ENCODE results near the gene ADAMTS17. TPM values are rescaled to one million over a fixed set of nuclear protein-coding genes. Genes with fewer than 3 reads are reported as not detected.

ADAMTS17 gene
- total and polyA plus RNA-seq, 4 experiments from 2014 or later = 2.1 to 6.2 (median 4.8) TPM

DNA sequence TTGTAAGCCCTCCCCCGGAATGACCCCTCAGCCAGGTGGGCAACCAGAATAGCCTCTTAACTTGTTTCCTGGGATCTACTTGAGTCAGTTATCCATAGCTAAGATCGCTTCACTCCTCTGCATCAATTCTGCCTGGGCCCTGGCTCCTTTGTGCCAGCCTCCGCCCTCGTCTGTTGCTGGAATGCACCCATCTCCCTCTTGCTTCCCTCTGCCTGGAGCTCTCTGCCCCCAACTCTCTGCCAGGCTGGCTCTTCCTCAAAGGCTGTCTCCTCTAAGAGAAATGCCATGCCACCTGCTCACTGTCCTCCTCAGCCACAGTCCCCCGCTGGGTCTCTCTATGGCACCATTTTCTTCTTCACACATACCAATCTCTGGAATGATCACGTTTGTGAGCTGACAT lies 240.8 kb downstream of the ADAMTS17 start:
- CTCF ChIA-PET (ENCODE audit: partially characterized antibody) = no interaction called here
- H3K27ac Mint-ChIP-seq = no peak overlapping the region
- no peak overlapping the region for H3K4me3 Mint-ChIP-seq
- no peaks in the 10 kb centered on the region for H3K27me3 ChIP-seq (ENCODE audit: insufficient read depth, low read length)
- no peak overlapping the region for H3K27ac ChIP-seq (ENCODE audit: low read depth, low read length)
- DNase-seq = no peak
- H3K4me1 Mint-ChIP-seq = no peaks in the 10 kb centered on the region
- no peaks in the 10 kb centered on the region for H3K4me1 ChIP-seq (ENCODE audit: insufficient read depth, low read length)
- intact Hi-C loops (cut with micrococcal nuclease) = no loop called here
- POLR2A ChIA-PET (ENCODE audit: partially characterized antibody) = no interaction called here
- H3K9me3 ChIP-seq (ENCODE audit: control insufficient read depth in 1 of 2, low read length in 2 of 2) = no peaks in the 10 kb centered on the region
- H3K36me3 Mint-ChIP-seq = peaks cover 2 to 16% of the 10 kb centered on the region in 2 donors
- no peaks in the 10 kb centered on the region for H3K36me3 ChIP-seq (ENCODE audit: insufficient read depth, low read length)
- H3K9me3 Mint-ChIP-seq = no peaks in the 10 kb centered on the region
- no peaks in the 10 kb centered on the region for H3K27me3 Mint-ChIP-seq
- H3K4me3 ChIP-seq (ENCODE audit: low read length in 2 of 2) = no peak overlapping the region

DNA sequence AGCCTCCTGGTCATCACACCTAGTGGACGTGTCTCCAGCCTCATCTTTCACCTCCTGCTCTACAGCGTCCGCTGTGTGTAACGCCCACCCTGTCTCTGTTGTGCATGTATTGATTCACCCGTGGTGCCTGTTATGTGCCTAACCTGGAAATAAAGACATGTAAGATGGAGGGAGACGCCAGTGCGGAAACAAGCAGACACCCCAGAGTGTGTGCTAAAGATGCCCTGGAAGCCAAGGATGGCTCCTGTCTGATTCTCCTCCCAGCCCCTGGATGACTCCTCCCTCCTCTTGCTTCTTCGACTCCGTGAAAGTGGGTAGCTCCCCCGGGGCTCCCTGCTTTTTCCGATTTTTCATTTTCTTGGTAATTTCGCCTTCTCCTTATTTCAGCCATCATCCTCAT lies 241.8 kb downstream of the ADAMTS17 start:
- CTCF ChIA-PET (ENCODE audit: partially characterized antibody) = no interaction called here
- POLR2A ChIA-PET (ENCODE audit: partially characterized antibody) = no interaction called here
- no peaks in the 10 kb centered on the region for H3K4me1 Mint-ChIP-seq
- H3K36me3 Mint-ChIP-seq = peaks cover 2 to 15% of the 10 kb centered on the region in 2 donors
- Histone ChIP-seq H3K36me3 (ENCODE audit: insufficient read depth, low read length) (no peaks in the 10 kb centered on the region), H3K27ac (ENCODE audit: low read depth, low read length) (no peak overlapping the region), H3K9me3 (ENCODE audit: control insufficient read depth in 1 of 2, low read length in 2 of 2) (no peaks in the 10 kb centered on the region), H3K4me3 (ENCODE audit: low read length in 2 of 2) (no peak overlapping the region), H3K4me1 (ENCODE audit: insufficient read depth, low read length) (no peaks in the 10 kb centered on the region), H3K27me3 (ENCODE audit: insufficient read depth, low read length) (no peaks in the 10 kb centered on the region)
- no peaks in the 10 kb centered on the region for H3K27me3 Mint-ChIP-seq
- H3K4me3 Mint-ChIP-seq = no peak overlapping the region
- no peak overlapping the region for H3K27ac Mint-ChIP-seq
- DNase-seq = no peak
- intact Hi-C loops (cut with micrococcal nuclease) = no loop called here
- H3K9me3 Mint-ChIP-seq = no peaks in the 10 kb centered on the region

DNA sequence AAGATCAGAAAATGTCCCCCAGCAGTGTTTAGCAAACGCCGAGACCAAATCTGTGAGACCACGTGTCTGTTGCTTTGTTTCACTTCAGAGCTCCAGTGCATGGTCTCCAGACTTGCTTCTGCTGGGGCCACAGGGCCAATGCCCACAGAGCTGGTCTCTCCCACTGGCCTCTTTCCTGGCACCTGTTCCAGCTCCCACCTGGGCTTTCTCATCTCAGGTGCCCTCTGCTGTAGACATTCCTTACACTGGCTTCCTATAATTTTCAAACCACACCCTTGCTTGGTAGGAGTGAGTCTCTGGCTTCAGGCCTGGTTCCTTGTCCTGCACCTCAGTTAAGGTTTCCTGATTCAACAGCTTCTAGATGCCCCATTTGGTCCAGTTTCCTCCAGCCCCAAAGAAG lies 243.1 kb downstream of the ADAMTS17 start:
- Histone ChIP-seq H3K36me3 (ENCODE audit: insufficient read depth, low read length) (no peaks in the 10 kb centered on the region), H3K27me3 (ENCODE audit: insufficient read depth, low read length) (no peaks in the 10 kb centered on the region), H3K4me3 (ENCODE audit: low read length in 2 of 2) (no peak overlapping the region), H3K4me1 (ENCODE audit: insufficient read depth, low read length) (no peaks in the 10 kb centered on the region), H3K9me3 (ENCODE audit: control insufficient read depth in 1 of 2, low read length in 2 of 2) (no peaks in the 10 kb centered on the region), H3K27ac (ENCODE audit: low read depth, low read length) (no peak overlapping the region)
- Mint-ChIP-seq H3K4me1 (no peaks in the 10 kb centered on the region), H3K9me3 (no peaks in the 10 kb centered on the region), H3K36me3 (peaks cover 6 to 8% of the 10 kb centered on the region in 2 donors), H3K4me3 (no peak overlapping the region), H3K27ac (no peak overlapping the region), H3K27me3 (no peaks in the 10 kb centered on the region)
- no peak for DNase-seq
- intact Hi-C loops (cut with micrococcal nuclease) = no loop called here
- POLR2A ChIA-PET (ENCODE audit: partially characterized antibody) = no interaction called here
- CTCF ChIA-PET (ENCODE audit: partially characterized antibody) = no interaction called here

DNA sequence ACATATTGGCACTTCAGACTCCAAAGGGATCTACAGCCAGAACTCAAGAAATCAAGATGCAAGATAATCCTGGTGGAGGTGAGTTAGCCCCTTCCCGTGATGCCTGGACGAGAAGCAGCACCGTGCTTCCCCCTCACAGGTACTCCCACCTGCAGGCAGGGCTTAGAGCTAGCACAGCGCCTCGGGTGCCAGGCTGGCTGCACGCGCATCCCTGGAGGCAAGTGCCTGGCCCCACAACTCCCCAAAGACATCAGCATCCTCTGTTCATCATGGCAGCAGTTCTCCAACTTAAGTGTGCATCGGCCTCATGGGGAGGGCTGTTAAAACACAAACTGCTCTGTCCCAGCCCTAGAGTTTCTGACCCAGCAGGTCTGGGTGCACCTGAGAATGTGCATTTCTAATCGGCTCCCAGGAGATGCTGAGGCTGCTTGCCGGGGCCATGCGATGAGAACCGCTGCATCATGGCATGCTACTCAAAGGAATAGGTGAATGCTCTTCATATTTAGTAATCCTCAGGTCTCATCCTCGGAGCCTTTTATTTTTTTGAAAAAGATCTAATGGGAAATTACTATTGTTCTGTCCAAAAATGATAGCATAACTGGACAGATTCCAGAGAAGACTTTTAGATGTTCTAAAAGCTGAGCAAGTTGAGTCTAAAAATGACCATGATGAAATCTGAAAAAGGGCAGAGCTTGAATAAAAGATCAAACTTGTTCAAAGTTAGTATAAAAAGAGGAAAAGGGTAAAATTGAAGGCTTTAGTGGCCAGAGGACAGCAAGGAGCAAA lies 244.2 kb downstream of the ADAMTS17 start:
- no peaks in the 10 kb centered on the region for H3K4me1 ChIP-seq (ENCODE audit: insufficient read depth, low read length)
- no peaks in the 10 kb centered on the region for H3K27me3 ChIP-seq (ENCODE audit: insufficient read depth, low read length)
- no peak for DNase-seq
- H3K27me3 Mint-ChIP-seq = no peaks in the 10 kb centered on the region
- H3K36me3 Mint-ChIP-seq = peaks cover 5 to 12% of the 10 kb centered on the region in 2 donors
- no peak overlapping the region for H3K4me3 ChIP-seq (ENCODE audit: low read length in 2 of 2)
- H3K27ac ChIP-seq (ENCODE audit: low read depth, low read length) = no peak overlapping the region
- no peaks in the 10 kb centered on the region for H3K9me3 ChIP-seq (ENCODE audit: control insufficient read depth in 1 of 2, low read length in 2 of 2)
- H3K4me3 Mint-ChIP-seq = no peak overlapping the region
- H3K36me3 ChIP-seq (ENCODE audit: insufficient read depth, low read length) = no peaks in the 10 kb centered on the region
- intact Hi-C loops (cut with micrococcal nuclease) = no loop called here
- CTCF ChIA-PET (ENCODE audit: partially characterized antibody) = no interaction called here
- no peaks in the 10 kb centered on the region for H3K4me1 Mint-ChIP-seq
- POLR2A ChIA-PET (ENCODE audit: partially characterized antibody) = no interaction called here
- H3K27ac Mint-ChIP-seq = no peak overlapping the region
- H3K9me3 Mint-ChIP-seq = no peaks in the 10 kb centered on the region

DNA sequence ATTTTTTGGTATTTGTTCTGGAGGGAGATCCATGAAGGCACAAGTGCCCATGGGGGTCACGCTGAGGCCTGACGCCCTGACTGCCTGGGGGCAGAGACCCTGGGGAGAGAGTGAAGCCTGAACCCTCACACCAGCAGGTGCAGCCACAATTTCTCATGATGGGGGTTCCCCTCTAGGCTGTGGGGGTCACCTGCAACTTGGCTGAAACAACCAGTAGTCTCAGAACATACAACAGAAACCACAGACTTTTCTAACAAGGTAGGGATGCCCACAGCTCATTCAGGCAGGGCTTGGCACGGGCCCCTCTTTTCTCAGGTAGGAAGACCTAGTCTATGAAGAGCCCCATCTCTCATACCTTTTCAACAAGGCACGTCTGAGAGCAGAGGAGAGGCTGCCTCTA lies 245.1 kb downstream of the ADAMTS17 start:
- no peak for DNase-seq
- Histone ChIP-seq H3K36me3 (ENCODE audit: insufficient read depth, low read length) (no peaks in the 10 kb centered on the region), H3K27ac (ENCODE audit: low read depth, low read length) (no peak overlapping the region), H3K4me1 (ENCODE audit: insufficient read depth, low read length) (no peaks in the 10 kb centered on the region), H3K27me3 (ENCODE audit: insufficient read depth, low read length) (no peaks in the 10 kb centered on the region), H3K9me3 (ENCODE audit: control insufficient read depth in 1 of 2, low read length in 2 of 2) (no peaks in the 10 kb centered on the region), H3K4me3 (ENCODE audit: low read length in 2 of 2) (no peak overlapping the region)
- no peak overlapping the region for H3K27ac Mint-ChIP-seq
- no peak overlapping the region for H3K4me3 Mint-ChIP-seq
- no peaks in the 10 kb centered on the region for H3K27me3 Mint-ChIP-seq
- intact Hi-C loops (cut with micrococcal nuclease) = no loop called here
- no peaks in the 10 kb centered on the region for H3K9me3 Mint-ChIP-seq
- ChIA-PET POLR2A (ENCODE audit: partially characterized antibody) (no interaction called here), CTCF (ENCODE audit: partially characterized antibody) (no interaction called here)
- no peaks in the 10 kb centered on the region for H3K4me1 Mint-ChIP-seq
- peaks cover 10 to 17% of the 10 kb centered on the region in 2 donors for H3K36me3 Mint-ChIP-seq

DNA sequence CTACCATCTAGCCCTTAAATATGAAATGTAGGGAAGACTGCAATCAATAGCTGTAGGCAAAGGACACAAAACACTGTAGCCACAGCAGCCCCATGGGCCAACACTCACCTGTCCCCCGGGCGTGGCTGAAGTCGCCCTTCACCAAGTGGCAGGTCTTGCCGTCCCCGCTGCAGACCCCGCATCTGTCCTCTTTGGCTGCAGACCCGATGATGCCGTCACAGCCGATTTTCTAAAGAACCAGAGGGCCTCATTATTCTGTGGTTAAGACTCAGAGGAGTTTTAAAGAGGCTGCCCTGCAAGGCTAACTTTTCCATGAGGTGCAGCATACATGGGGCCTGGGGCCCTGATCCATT lies 245.6 kb downstream of the ADAMTS17 start:
- Histone ChIP-seq H3K27ac (ENCODE audit: low read depth, low read length) (no peak overlapping the region), H3K27me3 (ENCODE audit: insufficient read depth, low read length) (no peaks in the 10 kb centered on the region), H3K4me1 (ENCODE audit: insufficient read depth, low read length) (no peaks in the 10 kb centered on the region), H3K36me3 (ENCODE audit: insufficient read depth, low read length) (no peaks in the 10 kb centered on the region), H3K4me3 (ENCODE audit: low read length in 2 of 2) (no peak overlapping the region), H3K9me3 (ENCODE audit: control insufficient read depth in 1 of 2, low read length in 2 of 2) (no peaks in the 10 kb centered on the region)
- POLR2A ChIA-PET (ENCODE audit: partially characterized antibody) = no interaction called here
- Mint-ChIP-seq H3K36me3 (peaks cover 15 to 21% of the 10 kb centered on the region in 2 donors), H3K9me3 (no peaks in the 10 kb centered on the region), H3K27ac (no peak overlapping the region), H3K4me3 (no peak overlapping the region), H3K4me1 (no peaks in the 10 kb centered on the region), H3K27me3 (no peaks in the 10 kb centered on the region)
- no peak for DNase-seq
- CTCF ChIA-PET (ENCODE audit: partially characterized antibody) = no interaction called here
- intact Hi-C loops (cut with micrococcal nuclease) = no loop called here

DNA sequence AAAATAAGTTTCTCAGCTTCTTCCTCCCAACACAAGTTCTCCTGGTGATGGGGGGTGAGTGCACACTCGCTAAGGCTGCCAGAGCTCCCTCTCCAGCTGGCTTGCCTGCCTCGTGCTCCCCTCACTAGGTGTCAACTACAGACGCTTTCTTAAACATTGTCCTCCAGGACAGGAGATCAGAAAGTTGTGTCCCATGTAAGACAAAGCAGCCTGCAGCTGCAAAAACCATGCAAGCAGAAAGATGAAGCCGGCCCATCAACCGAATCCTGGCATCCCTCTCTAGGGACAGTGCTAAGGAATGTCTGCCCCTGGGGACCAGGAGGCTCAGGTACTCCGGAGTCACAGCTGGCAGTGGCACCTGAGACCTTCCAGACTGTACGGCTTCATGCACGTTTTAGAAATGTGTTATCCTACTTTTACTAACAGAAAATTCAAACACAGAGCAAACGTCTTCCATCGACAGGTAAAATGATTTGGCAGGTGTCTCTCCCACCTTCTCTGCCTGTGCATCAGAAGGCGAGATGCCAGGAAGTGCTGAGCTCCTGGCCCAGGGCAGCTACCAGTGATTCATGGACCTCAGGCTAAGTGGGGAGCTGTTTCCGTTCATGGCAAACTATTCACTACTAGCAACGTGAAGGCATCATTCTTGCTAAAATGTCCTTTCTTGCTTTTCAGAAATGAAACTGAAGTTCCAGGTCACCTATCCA lies 246.1 kb downstream of the ADAMTS17 start:
- H3K9me3 ChIP-seq (ENCODE audit: control insufficient read depth in 1 of 2, low read length in 2 of 2) = no peaks in the 10 kb centered on the region
- no peak for DNase-seq
- H3K27ac Mint-ChIP-seq = no peak overlapping the region
- H3K27me3 ChIP-seq (ENCODE audit: insufficient read depth, low read length) = no peaks in the 10 kb centered on the region
- no peaks in the 10 kb centered on the region for H3K4me1 Mint-ChIP-seq
- no peaks in the 10 kb centered on the region for H3K9me3 Mint-ChIP-seq
- no peak overlapping the region for H3K4me3 ChIP-seq (ENCODE audit: low read length in 2 of 2)
- intact Hi-C loops (cut with micrococcal nuclease) = no loop called here
- no peak overlapping the region for H3K4me3 Mint-ChIP-seq
- CTCF ChIA-PET (ENCODE audit: partially characterized antibody) = no interaction called here
- H3K27me3 Mint-ChIP-seq = no peaks in the 10 kb centered on the region
- no peaks in the 10 kb centered on the region for H3K4me1 ChIP-seq (ENCODE audit: insufficient read depth, low read length)
- H3K27ac ChIP-seq (ENCODE audit: low read depth, low read length) = no peak overlapping the region
- POLR2A ChIA-PET (ENCODE audit: partially characterized antibody) = no interaction called here
- no peaks in the 10 kb centered on the region for H3K36me3 ChIP-seq (ENCODE audit: insufficient read depth, low read length)
- H3K36me3 Mint-ChIP-seq = peaks cover 17 to 21% of the 10 kb centered on the region in 2 donors

All from CD4-positive, alpha-beta memory T cell (primary cell).